Measurements from ENCODE around the gene SIDT1.
"Not testable (repeated sequence)": the region's sequence is repeated elsewhere in the genome, so short reads cannot be mapped to it uniquely, and the experiment has no call there.

The SIDT1 gene

DNA sequence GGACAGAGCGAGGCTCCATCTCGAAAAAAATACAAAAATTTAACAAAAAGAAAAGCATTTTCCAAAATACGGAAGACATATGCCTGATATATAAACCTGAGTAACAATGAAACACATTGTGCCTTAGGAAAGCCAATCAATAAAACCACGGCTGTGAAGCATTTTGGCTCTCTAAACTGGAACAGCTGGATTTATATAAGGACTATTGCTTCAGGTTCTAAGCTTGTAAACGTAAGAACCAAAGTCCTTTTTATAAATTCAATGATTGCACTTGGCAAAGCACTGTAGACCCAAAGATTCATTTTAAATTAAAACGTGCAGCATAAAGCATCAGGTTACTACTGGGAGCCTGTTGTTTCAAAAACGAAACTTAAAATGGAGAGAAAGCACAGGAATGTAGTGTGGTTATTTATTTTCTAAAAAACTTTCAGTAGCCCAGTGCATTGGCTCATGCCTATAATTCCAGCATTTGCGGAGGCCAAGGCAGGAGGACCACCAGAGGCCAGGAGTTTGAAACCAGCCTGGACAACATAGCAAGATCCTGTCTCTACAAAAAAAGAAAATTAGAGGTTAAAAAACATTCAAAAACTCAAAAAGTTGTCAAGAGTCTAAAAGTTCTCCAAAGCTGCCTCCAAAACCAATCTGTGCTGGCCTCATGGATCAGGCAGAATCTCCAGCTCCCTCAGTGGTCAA is 102.6 kb downstream of the SIDT1 start:
- H3K4me3 ChIP-seq (replicated peaks; ENCODE audit: low read depth, low read length) = no peak overlapping the region
- DNase-seq (ENCODE audit: low read depth) = no peak
- no peak for TF ChIP-seq CTCF (IDR thresholded peaks at IDR 0.05; ENCODE audit: low read length, missing control alignments)

- not testable (repeated sequence) for DNase-seq (ENCODE audit: low read depth); H3K4me3 ChIP-seq (replicated peaks; ENCODE audit: low read depth, low read length)
Observed at GRCh38 chr3:113636034-113636433, 103.7 kb downstream of the SIDT1 start.

DNA sequence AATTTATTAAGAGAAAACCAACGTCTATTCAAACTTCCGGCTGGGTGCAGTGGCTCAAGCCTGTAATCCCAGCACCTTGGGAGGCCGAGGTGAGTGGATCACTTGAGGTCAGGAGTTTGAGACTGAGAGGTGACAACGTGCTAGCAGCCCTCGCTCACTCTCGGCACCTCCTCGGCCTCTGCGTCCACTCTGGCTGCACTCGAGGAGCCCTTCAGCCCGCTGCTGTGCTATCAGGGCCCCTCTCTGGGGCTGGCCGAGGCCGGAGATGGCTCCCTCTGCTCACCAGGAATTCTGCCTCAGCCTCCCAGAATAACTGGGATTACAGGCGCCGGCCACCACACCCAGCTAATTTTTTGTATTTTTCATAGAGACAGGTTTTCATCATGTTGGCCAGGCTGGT is 105.4 kb downstream of the SIDT1 start:
- no peak for DNase-seq (ENCODE audit: low read depth)
- no peak for TF ChIP-seq CTCF (IDR thresholded peaks at IDR 0.05; ENCODE audit: low read length, missing control alignments)
- H3K4me3 ChIP-seq (replicated peaks; ENCODE audit: low read depth, low read length) = no peak overlapping the region

GRCh38 chr3:113638910-113639309 is 106.6 kb downstream of the SIDT1 start:
- DNase-seq (ENCODE audit: low read depth) = no peak
- no peak for TF ChIP-seq CTCF (IDR thresholded peaks at IDR 0.05; ENCODE audit: low read length, missing control alignments)

DNA sequence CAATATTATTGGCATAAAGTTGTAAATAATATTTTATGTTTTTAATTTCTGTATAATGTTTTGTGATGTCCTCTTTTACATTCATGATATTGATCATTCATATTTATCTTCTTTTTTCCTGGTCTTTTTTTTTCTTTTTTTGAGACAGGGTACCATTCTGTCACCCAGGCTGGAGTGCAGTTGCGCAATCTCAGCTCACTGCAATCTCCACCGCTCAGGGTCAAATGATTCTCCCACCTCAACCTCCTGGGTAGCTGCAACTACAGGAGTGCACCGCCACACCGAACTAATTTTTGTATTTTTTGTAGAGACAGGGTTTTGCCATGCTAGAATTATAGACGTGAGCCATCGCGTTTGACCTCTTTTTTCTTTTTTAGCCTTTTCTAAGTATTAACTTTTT is 111.2 kb downstream of the SIDT1 start:
- DNase-seq (ENCODE audit: low read depth) = no peak
- no peak overlapping the region for H3K4me3 ChIP-seq (replicated peaks; ENCODE audit: low read depth, low read length)
- TF ChIP-seq CTCF (IDR thresholded peaks at IDR 0.05; ENCODE audit: low read length, missing control alignments) = no peak

More at GRCh38 chr3:113638910-113639309, 106.6 kb downstream of the SIDT1 start:
- H3K4me3 ChIP-seq (replicated peaks; ENCODE audit: low read depth, low read length) = no peak overlapping the region

GRCh38 chr3:113648524-113648923 is 116.2 kb downstream of the SIDT1 start:
- H3K4me3 ChIP-seq (replicated peaks; ENCODE audit: low read depth, low read length) = no peak overlapping the region
- no peak for DNase-seq (ENCODE audit: low read depth)
- TF ChIP-seq CTCF (IDR thresholded peaks at IDR 0.05; ENCODE audit: low read length, missing control alignments) = no peak

DNA sequence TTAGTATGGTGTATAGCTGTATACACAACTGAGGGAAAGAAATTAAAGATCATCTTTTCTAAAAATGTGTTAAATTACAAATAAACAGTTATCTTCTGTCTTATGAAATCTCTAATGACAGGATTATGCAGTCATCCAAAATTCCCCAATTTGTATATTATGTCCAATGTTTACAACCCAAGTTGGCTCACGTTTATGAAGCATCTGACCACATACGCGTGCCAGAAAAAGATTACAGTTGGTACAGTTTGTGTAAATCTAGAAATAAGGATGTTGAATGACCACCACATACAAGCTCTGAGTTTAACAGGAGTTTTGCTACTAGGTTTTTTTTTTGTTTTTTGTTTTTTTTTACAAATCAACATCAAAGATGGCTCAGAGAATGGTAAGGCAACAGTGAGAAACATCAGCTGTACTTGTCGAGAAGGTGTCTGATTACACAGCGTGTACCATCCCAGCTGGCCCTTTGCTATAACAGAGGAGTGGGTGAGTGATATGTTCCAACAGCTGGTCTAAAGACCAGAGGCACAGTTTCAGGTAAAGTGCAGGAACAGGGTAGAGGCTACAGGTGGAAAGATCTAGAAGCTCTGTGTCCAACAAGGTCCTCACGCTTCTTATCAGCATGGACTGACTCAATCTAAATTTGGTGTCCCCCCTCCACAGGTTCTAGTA is 117.0 kb downstream of the SIDT1 start:
- H3K4me3 ChIP-seq (replicated peaks; ENCODE audit: low read depth, low read length) = no peak overlapping the region
- TF ChIP-seq CTCF (IDR thresholded peaks at IDR 0.05; ENCODE audit: low read length, missing control alignments) = no peak
- DNase-seq (ENCODE audit: low read depth) = no peak

Data from fibroblast of pulmonary artery (primary cell).